B cell (primary cell): Measurements from ENCODE around the gene ENO3. TPM values are rescaled to one million over a fixed set of nuclear protein-coding genes. Genes with fewer than 3 reads are reported as not detected.

ENCODE experiments used
- ATAC-seq: fragments of 200-7000 bp; cut with Tn5 transposase; one replicate; pipeline ENCODE4 v1.10.0; 2021; ENCODE audit warnings: low read depth, mild to moderate bottlenecking, moderate number of reproducible peaks, moderate library complexity
- CTCF ChIA-PET: fragments of 350-600 bp; sonication (Branson Sonifier 250); formaldehyde crosslinking; loops from one replicate; lab custom pipeline; 2021; ENCODE audit warnings: antibody characterized with exemption, inconsistent platforms; lab: Charles Lee
- POLR2A ChIA-PET: fragments of 350-600 bp; sonication (Branson Sonifier 250); formaldehyde crosslinking; loops from one replicate; lab custom pipeline; 2021; ENCODE audit warnings: antibody characterized with exemption; lab: Charles Lee
- DNase-seq: peaks from one replicate; pipeline ENCODE4 v3.0.0; 2013
- H2AFZ ChIP-seq: 2 replicates; pipeline ENCODE4 v1.6.1; 2012; ENCODE audit warnings: mild to moderate bottlenecking, low read depth, low read length; ENCODE audit not compliant: insufficient read depth, poor library complexity, severe bottlenecking
- H3K27ac ChIP-seq, 2 donors: 1 replicate in 1 of 2; 2 replicates in 1 of 2; pipeline ENCODE4 v1.5.1; 2012 to 2013; ENCODE audit warnings: low read length in 2 of 2, mild to moderate bottlenecking in 2 of 2, moderate library complexity in 1 of 2
- H3K27me3 ChIP-seq, 4 experiments: fragments of 200-600 bp in 1 of 4; sonication (generic) in 1 of 4; replicated peaks in 1 of 4; 1 replicate in 2 of 4; 2 replicates in 2 of 4; pipeline versions ENCODE4 v1.6.1 to v1.7.0; 2013 to 2016; ENCODE audit warnings: low read length in 3 of 4, mild to moderate bottlenecking in 2 of 4, mixed read lengths in 1 of 4, moderate library complexity in 1 of 4; ENCODE audit not compliant: insufficient read depth in 4 of 4, control insufficient read depth in 3 of 4; ENCODE audit errors: control extremely low read depth in 1 of 4
- H3K36me3 ChIP-seq, 2 experiments: replicated peaks in 1 of 2; 1 replicate in 1 of 2; 2 replicates in 1 of 2; pipeline versions ENCODE4 v1.6.1 to v1.7.1; 2013; ENCODE audit warnings: low read length in 1 of 2; ENCODE audit not compliant: insufficient read depth in 2 of 2, control insufficient read depth in 1 of 2; ENCODE audit errors: control extremely low read depth in 1 of 2, extremely low read depth in 1 of 2
- H3K4me1 ChIP-seq, 2 donors: fragments of 200-600 bp in 1 of 2; sonication (generic) in 1 of 2; 1 replicate in 1 of 2; 2 replicates in 1 of 2; pipeline versions ENCODE4 v1.5.1 to v1.6.1; 2013 to 2017; ENCODE audit warnings: low read length in 2 of 2; ENCODE audit not compliant: control insufficient read depth in 2 of 2, insufficient read depth in 2 of 2
- H3K4me2 ChIP-seq: replicated peaks from 2 replicates; pipeline ENCODE3; 2012; ENCODE audit warnings: mild to moderate bottlenecking, low read depth, low read length; ENCODE audit not compliant: poor library complexity, severe bottlenecking
- H3K4me3 ChIP-seq, 5 experiments: fragments of 200-600 bp in 1 of 5; sonication (generic) in 1 of 5; 1 replicate in 3 of 5; 2 replicates in 2 of 5; pipeline versions ENCODE4 v1.5.1 to v1.7.0; 2011 to 2016; ENCODE audit warnings: low read length in 4 of 5, mild to moderate bottlenecking in 4 of 5, low read depth in 2 of 5, control low read depth in 1 of 5, moderate library complexity in 1 of 5; ENCODE audit not compliant: insufficient read depth in 1 of 5; ENCODE audit errors: control extremely low read depth in 1 of 5, extremely low read depth in 1 of 5
- H3K79me2 ChIP-seq: fragments of 200-600 bp; sonication (generic); one replicate; pipeline ENCODE4 v1.6.0; 2016; ENCODE audit warnings: low read length; ENCODE audit not compliant: control insufficient read depth, insufficient read depth
- H3K9ac ChIP-seq: fragments of 200-600 bp; sonication (generic); 2 replicates; pipeline ENCODE4 v1.6.1; 2017; ENCODE audit warnings: mild to moderate bottlenecking, low read length, moderate library complexity
- H3K9me3 ChIP-seq, 3 donors: one replicate each; pipeline versions ENCODE4 v1.6.1 to v1.7.1; 2013; ENCODE audit warnings: low read length in 2 of 3; ENCODE audit not compliant: control insufficient read depth in 2 of 3, insufficient read depth in 1 of 3; ENCODE audit errors: control extremely low read depth in 1 of 3
- H4K20me1 ChIP-seq: 2 replicates; pipeline ENCODE4 v1.6.0; 2012; ENCODE audit warnings: mild to moderate bottlenecking, low read length; ENCODE audit not compliant: insufficient read depth, control insufficient read depth, poor library complexity, severe bottlenecking
- H3K27ac Mint-ChIP-seq: one replicate; pipeline ENCODE4 v1.8.0; 2021; ENCODE audit warnings: mixed read lengths
- H3K27me3 Mint-ChIP-seq: one replicate; pipeline ENCODE4 v1.8.0; 2021; ENCODE audit warnings: mixed read lengths
- H3K4me1 Mint-ChIP-seq: one replicate; pipeline ENCODE4 v1.8.0; 2021; ENCODE audit warnings: mixed read lengths
- H3K4me3 Mint-ChIP-seq: one replicate; pipeline ENCODE4 v1.8.0; 2021; ENCODE audit warnings: mixed read lengths
- H3K9me3 Mint-ChIP-seq: one replicate; pipeline ENCODE4 v1.8.0; 2022; ENCODE audit warnings: mixed read lengths; ENCODE audit not compliant: insufficient read depth
- CTCF ChIP-seq: fragments of 200-600 bp; IDR thresholded peaks from one replicate; pipeline ENCODE4 v1.8.0; 2022; ENCODE audit warnings: antibody characterized with exemption, mild to moderate bottlenecking
- EZH2 ChIP-seq: IDR thresholded peaks from 2 replicates; pipeline ENCODE4 v1.6.1; 2012; ENCODE audit warnings: borderline replicate concordance, low read depth, mild to moderate bottlenecking, moderate library complexity, low read length; ENCODE audit not compliant: insufficient read depth, poor library complexity, severe bottlenecking
- WGBS: methylation state at CpG from one replicate; pipeline ENCODE4 v1.1.5; 2013; ENCODE audit warnings: missing lambda C conversion rate; ENCODE audit not compliant: insufficient coverage; 5-methylcytosine and 5-hydroxymethylcytosine counted together
- intact Hi-C: fragments of 100-400 bp; cut with micrococcal nuclease; formaldehyde crosslinking; loops from one replicate; pipeline ENCODE4 v1.10.0; 2022
- polyA plus RNA-seq: library from polyadenylated mRNA; depleted of rRNA; stranded (reverse); fragments of >200 nt; gene quantifications from 2 replicates; pipeline ENCODE4 v1.2.3, GENCODE V29; 2012
- total RNA-seq, 2 donors: library from RNA; stranded (reverse); fragments of 120-200 nt in 1 of 2; gene quantifications; 1 replicate in 1 of 2; 2 replicates in 1 of 2; pipeline versions ENCODE4 v1.2.3 to v1.2.4, GENCODE V29; 2013 to 2022

ENO3 gene
- total and polyA plus RNA-seq, 2 donors (not counting 1 experiment from before 2014, with no cell fraction given), result 34.8 to 50.1 TPM

GRCh38 chr17:4908301-4908700 lies 42.6 kb upstream of the ENO3 start:
- intact Hi-C loops, result loop anchor here (2.0 kb wide), 1 partner anchor 30 kb away; no protein-coding TSS in a partner anchor
- ChIA-PET POLR2A (interaction anchor here (1.0 to 2.1 kb wide), 4 partner anchors 32 to 78 kb away, joined by 3 to 8 read pairs (median 6); partner anchors contain the start of genes CAMTA2, RNF167 and SLC25A11), CTCF (interaction anchor here (0.9 to 2.9 kb wide), 23 partner anchors 9 to 343 kb away, joined by 3 to 39 read pairs (median 5); partner anchors contain the start of genes C17orf107, CAMTA2, ENO3 and RNF167)
- H3K4me2 ChIP-seq, result no peak overlapping the region
- H3K27ac Mint-ChIP-seq, result no peak overlapping the region
- 79% methylated on average over 10 of the region's 10 CpGs for WGBS
- no peak overlapping the region for H3K4me3 ChIP-seq
- H3K9ac ChIP-seq, result no peak overlapping the region
- H3K79me2 ChIP-seq, result no peaks in the 10 kb centered on the region
- H3K9me3 Mint-ChIP-seq, result no peaks in the 10 kb centered on the region
- H3K4me1 Mint-ChIP-seq, result peaks cover 4% of the 10 kb centered on the region
- H3K4me3 Mint-ChIP-seq, result no peak overlapping the region
- H3K4me1 ChIP-seq, result peaks cover 6 to 15% of the 10 kb centered on the region in 2 donors
- peaks cover 12% of the 10 kb centered on the region for H3K27me3 Mint-ChIP-seq
- no peak for ATAC-seq
- H4K20me1 ChIP-seq, result no peaks in the 10 kb centered on the region
- H3K9me3 ChIP-seq, result no peaks in the 10 kb centered on the region
- peak overlapping the region; percentile 78 for H2AFZ ChIP-seq
- TF ChIP-seq CTCF (no peak), EZH2 (no peak)
- H3K36me3 ChIP-seq, result no peaks in the 10 kb centered on the region
- DNase-seq, result no peak
- peaks cover 0 to 11% (median 1%) of the 10 kb centered on the region in 4 experiments for H3K27me3 ChIP-seq
- H3K27ac ChIP-seq, result no peak overlapping the region
